HepG2 (cell line): Measurements from ENCODE around the gene EPN2. TPM values are rescaled to one million over a fixed set of nuclear protein-coding genes. Genes with fewer than 3 reads are reported as not detected.
A peak's percentile ranks its signal among the peaks of the same experiment; 100 is the strongest.

Experiments used
- ARID2 ChIP-seq: sonication (generic); formaldehyde crosslinking; IDR thresholded peaks from 2 replicates; pipeline ENCODE4 v1.8.1; 2022; ENCODE audit warnings: mild to moderate bottlenecking, missing genetic modification reagents, borderline replicate concordance
- ARID3A ChIP-seq: IDR thresholded peaks from 2 replicates; pipeline ENCODE4 v1.6.1; 2012; ENCODE audit warnings: low read depth, low read length, improper control_type of control experiment
- ATRX ChIP-seq: sonication (generic); formaldehyde crosslinking; IDR thresholded peaks from 2 replicates; pipeline ENCODE4 v1.4.0; 2020; ENCODE audit warnings: missing genetic modification reagents, borderline replicate concordance
- ETV5 ChIP-seq: IDR thresholded peaks from 2 replicates; pipeline ENCODE4 v1.6.1; 2018; ENCODE audit warnings: missing biosample characterization, missing genetic modification reagents, inconsistent platforms, borderline replicate concordance
- FOXJ3 ChIP-seq: sonication (generic); formaldehyde crosslinking; IDR thresholded peaks from 2 replicates; pipeline ENCODE4 v1.4.0; 2020; ENCODE audit warnings: missing genetic modification reagents, mild to moderate bottlenecking, borderline replicate concordance
- GMEB2 ChIP-seq: IDR thresholded peaks from 2 replicates; pipeline ENCODE4 v1.6.1; 2016; ENCODE audit warnings: missing biosample characterization, missing genetic modification reagents, low read depth
- SP140L ChIP-seq: sonication (generic); formaldehyde crosslinking; IDR thresholded peaks from 2 replicates; pipeline ENCODE4 v1.4.0; 2020; ENCODE audit warnings: missing genetic modification reagents, borderline replicate concordance
- STAT6 ChIP-seq: sonication (generic); formaldehyde crosslinking; IDR thresholded peaks from 2 replicates; pipeline ENCODE4 v1.4.0; 2020; ENCODE audit warnings: missing genetic modification reagents, mild to moderate bottlenecking, borderline replicate concordance
- TERF1 ChIP-seq: sonication (generic); formaldehyde crosslinking; IDR thresholded peaks from 2 replicates; pipeline ENCODE4 v1.8.0; 2022; ENCODE audit warnings: mild to moderate bottlenecking, missing genetic modification reagents, moderate library complexity
- TOE1 ChIP-seq: sonication (generic); formaldehyde crosslinking; IDR thresholded peaks from 2 replicates; pipeline ENCODE4 v1.4.0; 2020; ENCODE audit warnings: mild to moderate bottlenecking, missing genetic modification reagents
- ZBTB3 ChIP-seq: sonication (generic); formaldehyde crosslinking; IDR thresholded peaks from 2 replicates; pipeline ENCODE4 v1.4.0; 2020; ENCODE audit warnings: low read depth, mild to moderate bottlenecking, moderate library complexity, missing genetic modification reagents, borderline replicate concordance
- ZMYM2 ChIP-seq: sonication (generic); formaldehyde crosslinking; IDR thresholded peaks from 2 replicates; pipeline ENCODE4 v1.8.0; 2022; ENCODE audit warnings: mild to moderate bottlenecking, missing genetic modification reagents
- ZNF468 ChIP-seq: sonication (generic); formaldehyde crosslinking; IDR thresholded peaks from 2 replicates; pipeline ENCODE4 v1.8.0; 2022; ENCODE audit warnings: mild to moderate bottlenecking, moderate library complexity, missing genetic modification reagents
- ZNF547 ChIP-seq: sonication (generic); formaldehyde crosslinking; IDR thresholded peaks from 2 replicates; pipeline ENCODE4 v1.5.1; 2020; ENCODE audit warnings: mild to moderate bottlenecking, missing genetic modification reagents
- ZNF652 ChIP-seq: IDR thresholded peaks from 2 replicates; pipeline ENCODE4 v1.6.1; 2016; ENCODE audit warnings: low read depth, borderline replicate concordance
- ZNF749 ChIP-seq: sonication (generic); formaldehyde crosslinking; IDR thresholded peaks from 2 replicates; pipeline ENCODE4 v1.8.0; 2022; ENCODE audit warnings: mild to moderate bottlenecking, missing genetic modification reagents, moderate library complexity, borderline replicate concordance
- polyA plus RNA-seq, 8 experiments: library from polyadenylated mRNA; depleted of rRNA in 3 of 8; stranded (reverse) in 7 of 8; unstranded in 1 of 8; fragments of >200 nt; fragmentation: Illumina TruSeq in 4 of 8; extraction: Trizol in 4 of 8; gene quantifications; 2 replicates each; pipeline versions ENCODE4 v1.2.1 to v1.2.3, GENCODE V29; 2011 to 2016; ENCODE audit warnings: low read depth in 4 of 8, missing spikeins in 1 of 8, mixed read lengths in 1 of 8; ENCODE audit not compliant: insufficient read depth in 1 of 8
- total RNA-seq, 5 experiments: library from RNA; depleted of rRNA; stranded (reverse); fragments of >200 nt; fragmentation: Illumina TruSeq; extraction: Trizol; gene quantifications; 2 replicates each; pipeline ENCODE4 v1.2.3, GENCODE V29; 2016; ENCODE audit warnings: low read depth in 1 of 5
- TF ChIP-seq, protein P1 (sequence below): sonication (generic); formaldehyde crosslinking; IDR thresholded peaks from 2 replicates; pipeline ENCODE4 v1.4.0; 2020; ENCODE audit warnings: missing genetic modification reagents

EPN2 gene
- total and polyA plus RNA-seq, 2 of the 13 experiments (the other 11 are each of a cell fraction or from before 2014, with no cell fraction given), result 7.8 to 19.2 TPM

GRCh38 chr17:19364699-19365498 lies 127.7 kb downstream of the EPN2 start (continued):
- TF ChIP-seq ARID3A (no peak), ATRX (no peak), TOE1 (CRISPR knock-in tag) (no peak), ARID2 (CRISPR knock-in tag) (no peak), ZMYM2 (CRISPR knock-in tag) (no peak), ZNF547 (CRISPR knock-in tag) (peak; percentile 51; the same call in 1 of the 2 replicates), ZNF652 (CRISPR knock-in tag) (no peak), GMEB2 (CRISPR knock-in tag) (no peak), ZNF468 (no peak), FOXJ3 (no peak), ZBTB3 (CRISPR knock-in tag) (no peak), ETV5 (CRISPR knock-in tag) (no peak), STAT6 (CRISPR knock-in tag) (no peak), ZNF749 (no peak), TERF1 (CRISPR knock-in tag) (no peak), SP140L (no peak)
- TF ChIP-seq, protein P1, sequence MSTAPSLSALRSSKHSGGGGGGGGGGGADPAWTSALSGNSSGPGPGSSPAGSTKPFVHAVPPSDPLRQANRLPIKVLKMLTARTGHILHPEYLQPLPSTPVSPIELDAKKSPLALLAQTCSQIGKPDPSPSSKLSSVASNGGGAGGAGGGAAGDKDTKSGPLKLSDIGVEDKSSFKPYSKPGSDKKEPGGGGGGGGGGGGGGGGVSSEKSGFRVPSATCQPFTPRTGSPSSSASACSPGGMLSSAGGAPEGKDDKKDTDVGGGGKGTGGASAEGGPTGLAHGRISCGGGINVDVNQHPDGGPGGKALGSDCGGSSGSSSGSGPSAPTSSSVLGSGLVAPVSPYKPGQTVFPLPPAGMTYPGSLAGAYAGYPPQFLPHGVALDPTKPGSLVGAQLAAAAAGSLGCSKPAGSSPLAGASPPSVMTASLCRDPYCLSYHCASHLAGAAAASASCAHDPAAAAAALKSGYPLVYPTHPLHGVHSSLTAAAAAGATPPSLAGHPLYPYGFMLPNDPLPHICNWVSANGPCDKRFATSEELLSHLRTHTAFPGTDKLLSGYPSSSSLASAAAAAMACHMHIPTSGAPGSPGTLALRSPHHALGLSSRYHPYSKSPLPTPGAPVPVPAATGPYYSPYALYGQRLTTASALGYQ, result no peak
